Measurements from ENCODE around the gene SLC19A2.

DNA sequence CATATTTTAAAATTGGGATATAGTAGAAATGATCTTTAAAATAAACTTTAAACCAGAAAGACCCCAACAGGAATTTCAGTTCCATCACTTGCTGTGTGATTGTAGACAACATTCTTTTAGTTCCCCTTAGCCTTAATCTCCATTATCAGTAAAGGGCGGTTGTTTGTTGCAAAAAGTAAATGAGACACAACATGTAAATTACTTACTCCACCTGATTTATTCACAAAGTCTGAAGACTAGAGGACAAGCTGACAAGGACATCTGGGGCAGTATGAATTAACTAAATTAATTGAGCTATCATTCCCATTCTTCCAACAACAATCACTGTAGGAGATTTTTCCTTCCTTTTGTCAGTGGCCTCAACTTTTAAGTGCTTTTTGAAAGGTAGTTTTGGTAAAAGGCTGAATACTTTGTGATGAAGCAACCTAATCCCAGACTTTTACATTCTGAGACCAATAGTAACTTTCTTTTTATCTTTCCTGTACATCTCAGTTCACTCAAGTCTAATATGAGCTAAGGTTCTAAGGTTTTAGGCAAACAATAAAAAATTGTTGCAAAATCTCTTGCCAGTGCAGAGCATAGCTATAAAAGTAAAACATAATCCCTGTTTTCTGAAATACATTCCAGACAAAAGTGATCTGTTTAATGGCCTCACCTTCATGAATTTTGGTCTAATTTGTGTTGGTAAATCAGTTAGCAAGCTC is 6.2 kb downstream of the SLC19A2 start:
- TF ChIP-seq, protein P1, sequence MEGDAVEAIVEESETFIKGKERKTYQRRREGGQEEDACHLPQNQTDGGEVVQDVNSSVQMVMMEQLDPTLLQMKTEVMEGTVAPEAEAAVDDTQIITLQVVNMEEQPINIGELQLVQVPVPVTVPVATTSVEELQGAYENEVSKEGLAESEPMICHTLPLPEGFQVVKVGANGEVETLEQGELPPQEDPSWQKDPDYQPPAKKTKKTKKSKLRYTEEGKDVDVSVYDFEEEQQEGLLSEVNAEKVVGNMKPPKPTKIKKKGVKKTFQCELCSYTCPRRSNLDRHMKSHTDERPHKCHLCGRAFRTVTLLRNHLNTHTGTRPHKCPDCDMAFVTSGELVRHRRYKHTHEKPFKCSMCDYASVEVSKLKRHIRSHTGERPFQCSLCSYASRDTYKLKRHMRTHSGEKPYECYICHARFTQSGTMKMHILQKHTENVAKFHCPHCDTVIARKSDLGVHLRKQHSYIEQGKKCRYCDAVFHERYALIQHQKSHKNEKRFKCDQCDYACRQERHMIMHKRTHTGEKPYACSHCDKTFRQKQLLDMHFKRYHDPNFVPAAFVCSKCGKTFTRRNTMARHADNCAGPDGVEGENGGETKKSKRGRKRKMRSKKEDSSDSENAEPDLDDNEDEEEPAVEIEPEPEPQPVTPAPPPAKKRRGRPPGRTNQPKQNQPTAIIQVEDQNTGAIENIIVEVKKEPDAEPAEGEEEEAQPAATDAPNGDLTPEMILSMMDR (optimal IDR thresholded peaks at IDR 0.05 in 1 of 3, IDR thresholded peaks at IDR 0.05 in 1 of 3, conservative IDR thresholded peaks at IDR 0.05 in 1 of 3; ENCODE audit: extremely low read depth in 1 of 3, insufficient read depth in 2 of 3, low read length in 3 of 3), result no peak
- no peak for TF ChIP-seq EZH2 (IDR thresholded peaks at IDR 0.05; ENCODE audit: low read length)

Data from keratinocyte (primary cell).